NCI-H2081 (cell line): Measurements from ENCODE around the gene CYP46A1.

Experiments used
- DNase-seq, 2 experiments: peaks; one replicate each; lab custom pipeline; 2025; lab: John Stamatoyannopoulos, UW

Gene CYP46A1

DNA sequence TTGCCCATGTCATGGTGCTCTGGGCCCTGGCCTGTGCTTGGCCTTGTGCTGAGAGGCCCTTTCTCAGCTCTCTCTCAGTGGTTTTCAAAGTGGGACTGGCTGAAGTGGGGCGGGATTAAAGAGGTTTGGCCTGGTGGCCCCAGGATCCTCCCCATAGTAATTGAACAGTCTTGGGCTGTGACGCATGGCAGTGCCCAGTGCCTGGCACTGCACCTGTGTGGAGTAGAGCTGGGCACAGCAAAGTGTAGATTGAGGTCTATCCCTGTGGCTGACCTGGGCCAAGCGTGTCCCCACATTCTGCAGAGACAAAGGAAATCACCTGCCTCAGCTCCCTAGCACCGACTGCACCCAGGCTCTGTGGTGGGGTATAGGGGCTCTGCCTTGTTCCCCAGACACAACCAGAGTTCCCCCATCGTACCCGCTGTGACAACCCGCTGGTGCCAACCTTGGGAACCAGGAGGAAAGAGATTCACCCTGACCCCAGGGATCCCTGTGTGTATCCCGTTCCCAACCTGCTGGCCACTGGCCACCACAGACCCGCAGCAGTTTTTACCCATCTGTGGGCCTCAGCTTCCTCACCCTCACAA, 9.9 kb upstream of the CYP46A1 start:
- no peak for DNase-seq

DNA sequence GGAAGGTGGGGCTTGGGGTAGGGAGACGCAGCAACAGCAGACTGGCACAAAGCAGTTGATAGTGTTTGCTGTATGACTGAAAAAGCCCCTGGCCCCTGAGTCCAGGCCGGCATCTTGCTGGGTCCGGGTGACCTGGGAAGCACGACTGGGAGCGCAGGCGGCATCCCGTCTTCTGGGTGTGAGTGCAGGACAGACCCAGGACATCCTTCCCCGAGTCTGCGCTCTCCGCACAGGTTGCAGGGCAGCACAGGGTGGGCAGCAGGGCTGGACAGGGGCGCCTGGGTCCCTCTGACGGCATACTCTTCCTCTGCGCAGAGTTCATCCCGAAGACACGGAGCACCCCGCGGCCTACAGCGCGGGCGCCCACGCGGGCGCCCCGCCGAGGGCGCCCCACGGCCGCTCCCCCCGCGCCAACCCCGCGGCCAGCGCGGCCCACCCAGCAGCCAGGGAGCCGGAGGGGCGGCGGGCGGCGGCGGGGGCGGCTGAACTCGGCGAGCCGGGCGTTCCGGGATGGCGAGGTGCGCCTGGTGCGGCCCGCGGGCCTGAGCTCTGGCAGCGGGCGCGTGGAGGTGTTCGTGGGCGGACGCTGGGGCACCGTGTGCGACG, 9.2 kb upstream of the CYP46A1 start:
- DNase-seq: no peak

DNA sequence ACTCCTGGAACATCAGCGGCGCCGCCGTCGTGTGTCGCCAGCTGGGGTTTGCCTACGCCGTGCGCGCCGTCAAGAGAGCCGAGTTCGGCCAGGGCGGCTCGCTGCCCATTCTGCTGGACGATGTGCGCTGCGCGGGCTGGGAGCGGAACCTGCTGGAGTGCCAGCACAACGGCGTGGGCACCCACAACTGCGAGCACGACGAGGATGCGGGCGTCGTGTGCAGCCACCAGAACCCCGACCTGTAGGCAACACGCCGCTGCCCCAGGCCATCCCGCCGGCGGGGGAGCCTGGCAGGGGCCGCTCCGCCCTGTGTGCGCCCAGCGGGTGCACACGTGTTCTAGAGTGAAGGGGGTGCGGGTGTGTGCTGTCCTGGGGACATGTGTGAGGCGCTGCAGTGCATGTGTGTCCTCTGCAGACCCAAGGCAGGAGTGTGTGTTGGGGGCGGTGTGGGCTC, 8.7 kb upstream of the CYP46A1 start:
- DNase-seq: no peak

GRCh38 chr14:99675951-99676350, 8.1 kb upstream of the CYP46A1 start:
- DNase-seq: no peak

GRCh38 chr14:99676657-99677056, 7.4 kb upstream of the CYP46A1 start:
- DNase-seq: no peak

- DNase-seq: no peak
Observed at GRCh38 chr14:99677231-99678140, 6.6 kb upstream of the CYP46A1 start.

GRCh38 chr14:99678198-99678597, 5.9 kb upstream of the CYP46A1 start:
- no peak for DNase-seq

- no peak for DNase-seq
Observed at GRCh38 chr14:99679111-99679510, 5.0 kb upstream of the CYP46A1 start.

- no peak for DNase-seq
Observed at GRCh38 chr14:99679543-99679942, 4.6 kb upstream of the CYP46A1 start.

GRCh38 chr14:99679996-99680395, 4.1 kb upstream of the CYP46A1 start:
- no peak for DNase-seq

GRCh38 chr14:99681101-99681831, 2.8 kb upstream of the CYP46A1 start:
- no peak for DNase-seq

DNA sequence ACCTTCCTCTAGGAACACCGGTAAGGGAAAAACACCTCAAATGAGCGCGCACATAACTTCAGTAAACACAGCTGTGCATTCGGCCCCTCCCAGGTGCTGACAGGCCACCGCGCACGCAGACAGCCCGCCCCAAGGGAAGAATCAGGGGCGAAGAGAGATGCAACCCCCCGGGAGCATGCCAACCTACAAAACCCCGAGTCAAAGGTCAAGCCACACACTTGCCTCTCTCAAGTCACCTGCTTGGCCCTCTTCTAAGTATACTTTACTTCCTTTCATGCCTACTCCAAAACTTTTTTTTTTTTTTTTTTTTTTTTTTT, 2.3 kb upstream of the CYP46A1 start:
- no peak for DNase-seq

DNA sequence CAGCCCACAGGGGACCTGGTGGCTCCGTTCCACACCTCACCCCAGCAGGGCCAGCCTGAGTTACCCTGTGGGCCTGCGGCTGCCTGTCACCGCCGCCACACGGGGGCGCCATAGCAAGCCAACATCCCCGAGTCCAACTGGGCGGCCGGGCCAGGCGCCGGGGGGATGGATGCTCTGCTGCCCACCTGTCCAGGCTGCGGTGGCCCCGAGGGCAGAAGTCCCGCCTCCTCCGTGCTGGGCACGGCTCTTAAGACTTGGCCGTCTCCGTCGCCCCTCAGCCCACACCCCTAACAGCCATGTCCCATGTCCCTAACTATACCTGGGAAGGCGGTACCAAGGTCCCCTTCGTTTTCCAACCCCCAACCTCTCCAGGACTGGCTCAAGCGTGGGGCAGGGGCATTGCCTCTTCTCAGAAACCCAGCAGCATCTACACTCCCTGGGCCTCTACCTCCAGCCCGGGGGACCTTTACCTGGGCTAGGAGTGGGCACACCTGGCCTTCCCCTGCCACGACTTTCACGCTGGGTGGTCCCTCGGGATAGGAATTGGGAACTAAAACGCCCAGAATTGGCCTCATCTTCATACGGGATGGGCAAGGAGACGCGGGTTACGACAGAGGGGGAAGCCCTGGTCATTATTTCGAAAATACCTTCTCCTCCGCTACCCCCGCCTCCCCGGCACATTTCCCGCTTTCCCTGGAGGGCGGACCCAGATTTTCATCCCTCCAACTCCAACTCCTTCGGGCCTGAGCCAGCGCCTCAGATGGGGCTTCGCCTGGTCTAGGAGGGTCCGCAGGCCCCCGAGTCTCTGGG, 1.1 kb upstream of the CYP46A1 start:
- peak; percentile 71 to 77 for DNase-seq

DNA sequence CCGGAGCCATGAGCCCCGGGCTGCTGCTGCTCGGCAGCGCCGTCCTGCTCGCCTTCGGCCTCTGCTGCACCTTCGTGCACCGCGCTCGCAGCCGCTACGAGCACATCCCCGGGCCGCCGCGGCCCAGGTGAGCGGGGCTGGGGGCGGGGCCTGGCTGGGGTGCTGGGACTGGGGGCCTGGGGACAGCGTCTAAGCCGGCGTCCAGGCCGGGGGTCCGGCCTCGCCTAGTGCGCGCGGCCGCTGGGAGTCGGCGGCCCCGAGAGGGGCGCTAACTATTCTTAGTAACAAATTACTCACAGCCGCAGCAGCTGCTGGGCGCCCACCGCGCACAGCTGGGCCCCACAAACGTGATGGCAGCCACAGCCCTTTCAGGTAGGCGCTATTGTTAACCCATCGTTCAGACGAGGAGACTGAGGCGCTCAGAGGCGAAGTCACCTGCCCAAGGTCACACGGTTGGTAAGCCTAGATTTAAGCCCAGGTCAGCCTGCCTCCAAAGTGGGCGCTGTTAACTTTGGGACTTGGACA, 374 bp downstream of the CYP46A1 start:
- DNase-seq: peak in 1 of 2 experiments; percentile 58

GRCh38 chr14:99685151-99685591, 1.1 kb downstream of the CYP46A1 start:
- DNase-seq: no peak

DNA sequence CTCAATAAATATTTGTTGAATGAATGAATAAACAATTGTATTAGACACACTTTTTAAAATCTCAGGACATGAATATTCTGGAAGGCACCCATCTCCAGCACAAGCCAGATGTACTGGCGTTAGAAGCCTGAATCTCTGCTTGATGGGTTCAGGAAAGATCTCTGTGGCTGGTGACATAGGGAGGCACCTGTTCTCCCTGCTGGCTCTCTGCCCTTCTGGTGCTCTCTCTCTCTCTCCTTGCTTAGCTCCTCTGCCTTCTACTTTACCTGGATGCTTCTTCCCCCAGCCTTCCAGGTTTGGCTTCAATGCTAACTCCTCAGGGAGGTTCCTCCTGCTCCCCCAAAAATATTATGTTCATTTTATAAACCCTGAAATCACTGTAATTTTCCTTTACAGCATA, 1.5 kb downstream of the CYP46A1 start:
- DNase-seq: no peak

DNA sequence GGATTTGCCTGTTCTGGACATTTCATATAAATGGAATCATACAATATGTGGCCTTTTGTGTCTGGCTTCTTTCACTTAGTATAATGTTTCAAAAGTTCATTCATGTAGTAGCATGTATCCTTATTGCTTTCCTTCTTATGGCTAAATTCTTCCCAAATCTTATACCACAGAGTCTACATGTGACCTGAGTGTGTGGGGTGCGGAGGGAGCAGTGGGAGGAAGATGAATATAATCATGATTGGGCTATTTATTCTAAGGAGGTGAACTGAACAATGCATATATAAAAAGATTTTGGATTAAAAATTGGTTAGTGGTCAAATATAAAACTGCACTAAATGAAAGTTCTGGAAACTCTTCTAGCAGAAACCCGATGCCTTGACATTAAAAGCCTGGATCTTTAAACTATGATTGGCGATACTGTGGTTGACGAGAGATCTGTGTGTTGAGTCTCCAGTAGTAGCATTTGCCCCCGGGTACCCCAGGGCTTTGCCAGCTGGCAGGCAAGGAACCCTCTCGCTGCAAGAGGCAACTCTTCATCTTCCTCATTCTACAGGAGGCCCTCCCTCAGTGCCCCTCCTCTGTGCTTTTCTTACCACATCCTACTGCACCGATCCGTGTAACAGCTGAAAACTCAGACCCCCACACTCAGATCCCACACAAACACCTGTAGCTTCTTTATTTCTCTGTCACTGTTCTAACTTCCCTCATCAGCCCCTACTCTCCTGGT, 2.6 kb downstream of the CYP46A1 start:
- no peak for DNase-seq

DNA sequence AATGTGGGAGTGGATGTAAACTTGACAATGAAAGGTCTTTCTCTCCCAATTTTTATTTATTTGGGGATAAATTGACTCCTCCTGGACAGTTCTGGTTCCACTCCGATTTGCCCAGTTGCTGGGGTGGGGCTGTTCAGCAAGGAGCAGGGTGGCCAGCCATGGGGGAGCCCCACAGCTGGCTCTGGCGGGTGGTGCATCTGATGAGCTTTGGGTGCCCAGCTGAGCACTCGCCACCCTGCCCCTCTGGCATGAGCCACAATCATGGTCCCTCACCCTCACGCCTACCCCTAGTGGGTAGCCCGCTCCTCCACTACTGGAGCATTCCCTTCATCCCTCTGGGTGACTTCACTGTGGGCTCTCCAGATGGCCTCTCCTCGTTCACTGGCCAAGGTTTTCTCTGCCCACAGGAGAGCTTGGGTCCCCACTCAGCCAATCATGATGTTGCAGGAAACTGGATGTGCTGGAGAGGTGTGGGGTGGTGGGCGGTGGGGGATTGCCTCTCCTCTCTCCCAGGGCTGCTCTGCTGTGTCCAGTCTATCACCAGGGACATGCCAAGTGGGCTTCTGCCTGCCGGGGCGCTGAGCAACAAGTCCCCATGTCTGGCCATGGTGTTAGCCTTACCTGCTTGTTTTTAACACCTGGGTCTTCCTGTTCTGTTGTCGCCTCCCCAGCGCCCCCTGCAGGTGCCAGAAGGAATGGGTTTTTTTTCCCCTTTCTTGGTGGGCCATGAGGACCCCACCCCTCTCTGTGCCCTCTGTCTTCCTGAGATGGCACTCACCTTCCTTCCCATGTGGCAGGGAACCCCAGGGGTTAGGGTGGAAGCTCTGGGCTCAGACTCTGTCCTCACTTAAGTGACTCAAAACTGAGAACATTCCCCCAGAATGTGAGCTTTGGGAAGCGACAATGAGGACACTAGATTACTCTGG, 3.4 kb downstream of the CYP46A1 start:
- peak in 1 of 2 experiments; percentile 22 for DNase-seq

DNA sequence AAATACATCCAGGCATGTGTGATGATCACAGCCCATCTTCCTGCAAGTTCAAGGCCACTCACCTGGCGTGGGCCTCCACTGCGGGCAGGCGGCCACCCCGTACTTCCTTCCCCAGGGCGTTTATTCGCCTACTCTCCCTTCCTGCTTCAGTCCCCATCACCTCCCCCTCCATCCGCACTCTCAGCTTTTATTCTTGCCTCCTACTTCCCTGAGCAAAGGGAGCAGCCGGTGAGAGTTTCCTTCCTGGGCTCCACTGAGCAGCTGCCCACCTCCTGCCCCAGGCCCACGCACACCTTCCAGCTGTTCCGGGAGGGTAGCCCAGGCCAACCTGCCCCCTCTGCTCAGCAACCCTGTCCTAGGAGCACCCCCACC, 4.1 kb downstream of the CYP46A1 start:
- DNase-seq: no peak

GRCh38 chr14:99688629-99689028, 4.5 kb downstream of the CYP46A1 start:
- no peak for DNase-seq
